ENCODE data around the gene PTPN22. TPM values are rescaled to one million over a fixed set of nuclear protein-coding genes. Genes with fewer than 3 reads are reported as not detected.

PTPN22 gene
- total and polyA plus RNA-seq, 11 donors, result 0.16 to 4.2 (median 0.45) TPM

- peaks cover 7 to 74% (median 49%) of the 10 kb centered on the region in 12 donors for H3K4me1 ChIP-seq
- no peaks in the 10 kb centered on the region for H3K9me3 ChIP-seq
- 91 to 94% (median 92%) methylated on average over 4 of the region's 4 CpGs for WGBS, 4 donors
- H3K4me3 ChIP-seq, result no peak overlapping the region
- ATAC-seq (no peak), DNase-seq (no peak)
- H3K27me3 ChIP-seq, result no peaks in the 10 kb centered on the region
- TF ChIP-seq POLR2A (IDR thresholded peaks at IDR 0.05) (no peak), CTCF (IDR thresholded peaks at IDR 0.05) (no peak)
- intact Hi-C loops (cut with DNase I), result no loop called here
- peak overlapping the region in 3 of 12 donors; percentile 6 to 58 (median 20) for H3K27ac ChIP-seq
- no peaks in the 10 kb centered on the region for H3K36me3 ChIP-seq
These were observed 65.9 kb downstream of the PTPN22 start for GRCh38 chr1:113805639-113806038.

GRCh38 chr1:113805256-113805531 is 66.3 kb downstream of the PTPN22 start:
- Histone ChIP-seq H3K9me3 (no peaks in the 10 kb centered on the region), H3K4me3 (no peak overlapping the region), H3K27me3 (no peaks in the 10 kb centered on the region), H3K27ac (peak overlapping the region in 8 of 12 donors; percentile 2 to 58 (median 37)), H3K4me1 (peaks cover 7 to 74% (median 50%) of the 10 kb centered on the region in 12 donors), H3K36me3 (no peaks in the 10 kb centered on the region)
- intact Hi-C loops (cut with DNase I), result no loop called here
- ATAC-seq (no peak), DNase-seq (no peak)
- WGBS, 4 donors, result 90 to 96% (median 94%) methylated on average over 6 of the region's 6 CpGs
- TF ChIP-seq CTCF (IDR thresholded peaks at IDR 0.05) (no peak), POLR2A (IDR thresholded peaks at IDR 0.05) (no peak)

GRCh38 chr1:113804421-113805255 is 66.9 kb downstream of the PTPN22 start:
- TF ChIP-seq CTCF (IDR thresholded peaks at IDR 0.05) (no peak), POLR2A (IDR thresholded peaks at IDR 0.05) (no peak)
- Histone ChIP-seq H3K27ac (peak overlapping the region in 9 of 12 donors; percentile 2 to 58 (median 36)), H3K4me1 (peaks cover 2 to 73% (median 48%) of the 10 kb centered on the region in 12 donors), H3K9me3 (no peaks in the 10 kb centered on the region), H3K27me3 (no peaks in the 10 kb centered on the region), H3K4me3 (no peak overlapping the region), H3K36me3 (no peaks in the 10 kb centered on the region)
- intact Hi-C loops (cut with DNase I), result loop anchor here in 1 of 10 donors (5.0 kb wide), 1 partner anchor 42 kb away; no protein-coding TSS in a partner anchor
- 54 to 60% (median 59%) methylated on average over 8 of the region's 8 CpGs for WGBS, 4 donors
- DNase-seq (no peak), ATAC-seq (peak; percentile 62 to 92 (median 89))

- TF ChIP-seq CTCF (IDR thresholded peaks at IDR 0.05) (no peak), POLR2A (IDR thresholded peaks at IDR 0.05) (no peak)
- Histone ChIP-seq H3K36me3 (peaks cover 0 to 6% (median 3%) of the 10 kb centered on the region in 9 donors), H3K27ac (no peak overlapping the region), H3K4me3 (no peak overlapping the region), H3K27me3 (no peaks in the 10 kb centered on the region), H3K9me3 (no peaks in the 10 kb centered on the region), H3K4me1 (peaks cover 0 to 67% (median 49%) of the 10 kb centered on the region in 12 donors)
- ATAC-seq, result no peak
- WGBS, 4 donors, result 97 to 99% (median 97%) methylated on average over 3 of the region's 3 CpGs
- no peak for DNase-seq
- intact Hi-C loops (cut with DNase I), result loop anchor here in 1 of 10 donors (5.0 kb wide), 1 partner anchor 40 kb away; no protein-coding TSS in a partner anchor
These were observed 69.0 kb downstream of the PTPN22 start for GRCh38 chr1:113802367-113803007.

Data from heart left ventricle (tissue), 16 donors.